ENCODE data around the gene GPC1.

Gene GPC1

DNA sequence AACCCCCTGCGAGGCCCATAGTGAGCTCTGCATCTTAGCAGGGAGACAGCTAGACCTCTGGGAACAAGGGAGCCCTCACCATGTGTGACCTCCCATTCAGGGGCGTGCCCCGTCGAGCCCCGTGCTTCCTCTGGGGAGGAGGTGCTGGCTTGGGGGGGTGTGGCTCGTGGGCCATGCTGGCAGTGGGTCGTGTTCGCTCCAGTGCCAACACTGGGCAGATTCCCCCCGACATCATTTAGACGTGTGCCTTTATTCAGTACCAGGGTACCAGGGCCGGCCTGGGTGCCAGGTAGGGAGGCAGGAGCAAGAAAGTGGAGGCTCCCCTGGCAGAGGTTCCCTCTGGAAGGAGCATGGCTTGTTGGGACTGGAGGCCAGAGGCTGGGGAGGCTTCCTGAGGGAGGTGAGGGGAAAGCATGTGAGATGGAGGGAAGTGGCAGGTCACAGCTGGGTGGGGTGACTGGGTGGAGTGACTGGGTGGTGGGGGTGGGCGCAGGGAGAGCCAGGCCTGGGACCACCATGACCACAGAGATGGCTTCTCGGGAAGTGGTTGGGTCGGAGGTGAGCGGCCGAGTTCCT is 15.2 kb downstream of the GPC1 start:
- no peaks in the 10 kb centered on the region for H3K4me1 ChIP-seq (ENCODE audit: control insufficient read depth in 1 of 2, insufficient read depth in 2 of 2, low read length in 2 of 2)
- peaks cover 35 to 38% of the 10 kb centered on the region in 2 donors for H3K27me3 ChIP-seq (ENCODE audit: control insufficient read depth in 1 of 2, insufficient read depth in 2 of 2, low read length in 2 of 2)
- no peak overlapping the region for H3K4me3 ChIP-seq (ENCODE audit: low read depth in 1 of 2, low read length in 2 of 2)
- H3K27ac ChIP-seq (ENCODE audit: low read depth, low read length), result no peak overlapping the region
- no peak overlapping the region for H3K9ac ChIP-seq (ENCODE audit: low read depth in 1 of 2, low read length in 2 of 2)
- no peaks in the 10 kb centered on the region for H3K9me3 ChIP-seq (ENCODE audit: control insufficient read depth in 1 of 2, low read length in 2 of 2)
- H3K36me3 ChIP-seq (ENCODE audit: control insufficient read depth in 1 of 2, insufficient read depth in 2 of 2, low read length in 2 of 2), result no peaks in the 10 kb centered on the region

- H3K9me3 ChIP-seq (ENCODE audit: control insufficient read depth in 1 of 2, low read length in 2 of 2), result no peaks in the 10 kb centered on the region
- H3K27ac ChIP-seq (ENCODE audit: low read depth, low read length), result no peak overlapping the region
- peaks cover 37 to 39% of the 10 kb centered on the region in 2 donors for H3K27me3 ChIP-seq (ENCODE audit: control insufficient read depth in 1 of 2, insufficient read depth in 2 of 2, low read length in 2 of 2)
- H3K36me3 ChIP-seq (ENCODE audit: control insufficient read depth in 1 of 2, insufficient read depth in 2 of 2, low read length in 2 of 2), result no peaks in the 10 kb centered on the region
- H3K4me1 ChIP-seq (ENCODE audit: control insufficient read depth in 1 of 2, insufficient read depth in 2 of 2, low read length in 2 of 2), result no peaks in the 10 kb centered on the region
- no peak overlapping the region for H3K4me3 ChIP-seq (ENCODE audit: low read depth in 1 of 2, low read length in 2 of 2)
- H3K9ac ChIP-seq (ENCODE audit: low read depth in 1 of 2, low read length in 2 of 2), result no peak overlapping the region
These were observed 15.7 kb downstream of the GPC1 start for GRCh38 chr2:240451108-240451611.

DNA sequence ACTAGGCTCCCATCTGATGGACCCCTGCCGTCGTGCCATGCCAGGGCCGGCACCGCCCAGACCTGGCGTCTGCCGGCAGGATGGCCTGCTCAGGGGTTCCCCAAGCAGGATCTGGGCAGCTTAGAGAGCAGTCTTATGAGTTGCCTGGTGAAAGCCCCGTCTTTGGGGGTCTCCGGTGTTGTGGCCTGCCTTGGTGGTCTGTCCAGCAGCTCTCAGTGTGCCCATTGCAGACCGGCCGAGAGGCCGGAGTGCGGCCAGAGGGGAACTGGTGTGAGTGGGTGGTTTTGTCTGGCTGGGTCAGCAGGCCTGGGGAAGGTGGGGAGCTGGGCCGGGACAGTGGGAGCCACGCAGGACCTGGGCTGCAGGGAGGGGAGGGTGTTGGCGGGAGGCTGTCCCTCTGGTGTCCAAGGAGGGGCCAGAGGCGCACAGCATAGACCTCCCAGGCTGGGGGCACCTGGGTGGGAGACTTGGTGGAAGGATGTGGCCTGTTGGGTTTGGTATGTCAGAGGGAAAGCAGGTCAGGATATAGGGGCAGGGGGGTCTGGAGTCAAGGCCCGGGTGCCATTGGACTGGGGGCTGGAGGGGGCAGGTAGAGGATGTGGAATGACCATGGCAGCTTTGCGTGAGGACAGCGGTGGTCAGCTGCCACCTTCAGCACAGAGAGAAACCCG is 16.5 kb downstream of the GPC1 start:
- Histone ChIP-seq H3K36me3 (ENCODE audit: control insufficient read depth in 1 of 2, insufficient read depth in 2 of 2, low read length in 2 of 2) (no peaks in the 10 kb centered on the region), H3K4me3 (ENCODE audit: low read depth in 1 of 2, low read length in 2 of 2) (no peak overlapping the region), H3K9me3 (ENCODE audit: control insufficient read depth in 1 of 2, low read length in 2 of 2) (no peaks in the 10 kb centered on the region), H3K27me3 (ENCODE audit: control insufficient read depth in 1 of 2, insufficient read depth in 2 of 2, low read length in 2 of 2) (peaks cover 45 to 46% of the 10 kb centered on the region in 2 donors), H3K27ac (ENCODE audit: low read depth, low read length) (no peak overlapping the region), H3K9ac (ENCODE audit: low read depth in 1 of 2, low read length in 2 of 2) (no peak overlapping the region), H3K4me1 (ENCODE audit: control insufficient read depth in 1 of 2, insufficient read depth in 2 of 2, low read length in 2 of 2) (no peaks in the 10 kb centered on the region)

- Histone ChIP-seq H3K9ac (ENCODE audit: low read depth in 1 of 2, low read length in 2 of 2) (no peak overlapping the region), H3K9me3 (ENCODE audit: control insufficient read depth in 1 of 2, low read length in 2 of 2) (no peaks in the 10 kb centered on the region), H3K4me1 (ENCODE audit: control insufficient read depth in 1 of 2, insufficient read depth in 2 of 2, low read length in 2 of 2) (no peaks in the 10 kb centered on the region), H3K27me3 (ENCODE audit: control insufficient read depth in 1 of 2, insufficient read depth in 2 of 2, low read length in 2 of 2) (peaks cover 45 to 46% of the 10 kb centered on the region in 2 donors), H3K36me3 (ENCODE audit: control insufficient read depth in 1 of 2, insufficient read depth in 2 of 2, low read length in 2 of 2) (no peaks in the 10 kb centered on the region), H3K4me3 (ENCODE audit: low read depth in 1 of 2, low read length in 2 of 2) (no peak overlapping the region), H3K27ac (ENCODE audit: low read depth, low read length) (no peak overlapping the region)
These were observed 17.2 kb downstream of the GPC1 start for GRCh38 chr2:240452462-240453256.

- Histone ChIP-seq H3K9ac (ENCODE audit: low read depth in 1 of 2, low read length in 2 of 2) (no peak overlapping the region), H3K36me3 (ENCODE audit: control insufficient read depth in 1 of 2, insufficient read depth in 2 of 2, low read length in 2 of 2) (no peaks in the 10 kb centered on the region), H3K4me3 (ENCODE audit: low read depth in 1 of 2, low read length in 2 of 2) (no peak overlapping the region), H3K27ac (ENCODE audit: low read depth, low read length) (no peak overlapping the region), H3K27me3 (ENCODE audit: control insufficient read depth in 1 of 2, insufficient read depth in 2 of 2, low read length in 2 of 2) (peaks cover 41 to 42% of the 10 kb centered on the region in 2 donors), H3K9me3 (ENCODE audit: control insufficient read depth in 1 of 2, low read length in 2 of 2) (no peaks in the 10 kb centered on the region), H3K4me1 (ENCODE audit: control insufficient read depth in 1 of 2, insufficient read depth in 2 of 2, low read length in 2 of 2) (no peaks in the 10 kb centered on the region)
These were observed 18.1 kb downstream of the GPC1 start for GRCh38 chr2:240453461-240454105.

DNA sequence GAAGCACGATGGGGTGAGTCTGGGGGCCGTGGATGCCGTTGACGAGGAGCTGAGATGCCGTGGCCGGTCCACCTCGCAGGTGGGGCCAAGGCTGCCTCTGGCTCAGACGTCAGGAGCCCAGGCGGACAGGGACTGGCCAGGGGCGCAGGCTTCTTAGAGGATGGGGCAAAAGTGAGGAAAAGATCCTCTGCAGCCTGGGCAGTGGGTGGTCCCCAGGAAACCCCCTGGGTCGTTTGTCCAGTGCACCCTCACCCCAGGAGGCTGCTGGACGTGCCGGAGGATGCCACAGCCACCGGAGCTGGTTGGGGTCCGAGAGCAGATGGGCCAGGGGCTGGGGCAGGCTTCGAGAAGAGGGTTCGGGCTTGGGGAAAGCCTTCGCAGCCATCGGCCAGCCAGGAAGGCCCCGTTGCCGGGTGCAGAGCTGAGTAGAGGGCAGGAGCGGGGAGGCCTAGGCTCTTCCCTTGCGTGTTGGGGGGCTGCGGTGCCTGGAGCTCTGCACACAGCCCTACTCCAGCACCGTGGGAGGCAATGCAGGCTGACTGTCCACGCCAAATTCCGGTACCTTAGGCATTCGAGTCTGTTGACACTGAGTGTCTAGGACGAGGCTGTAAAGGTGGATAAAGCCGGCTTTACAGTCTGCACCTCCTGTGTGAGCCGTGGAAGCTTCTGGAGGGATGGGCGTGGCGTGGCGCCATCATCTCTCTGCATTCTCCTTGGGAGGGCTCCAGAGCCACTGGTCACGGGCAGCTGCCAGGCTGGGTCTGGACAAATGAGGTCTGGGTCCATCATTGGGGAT is 18.8 kb downstream of the GPC1 start:
- no peak overlapping the region for H3K4me3 ChIP-seq (ENCODE audit: low read depth in 1 of 2, low read length in 2 of 2)
- H3K36me3 ChIP-seq (ENCODE audit: control insufficient read depth in 1 of 2, insufficient read depth in 2 of 2, low read length in 2 of 2), result no peaks in the 10 kb centered on the region
- peaks cover 41 to 42% of the 10 kb centered on the region in 2 donors for H3K27me3 ChIP-seq (ENCODE audit: control insufficient read depth in 1 of 2, insufficient read depth in 2 of 2, low read length in 2 of 2)
- H3K27ac ChIP-seq (ENCODE audit: low read depth, low read length), result no peak overlapping the region
- H3K9me3 ChIP-seq (ENCODE audit: control insufficient read depth in 1 of 2, low read length in 2 of 2), result no peaks in the 10 kb centered on the region
- H3K9ac ChIP-seq (ENCODE audit: low read depth in 1 of 2, low read length in 2 of 2), result no peak overlapping the region
- no peaks in the 10 kb centered on the region for H3K4me1 ChIP-seq (ENCODE audit: control insufficient read depth in 1 of 2, insufficient read depth in 2 of 2, low read length in 2 of 2)

GRCh38 chr2:240455272-240455646 is 19.8 kb downstream of the GPC1 start:
- H3K27me3 ChIP-seq (ENCODE audit: control insufficient read depth in 1 of 2, insufficient read depth in 2 of 2, low read length in 2 of 2), result peaks cover 41 to 42% of the 10 kb centered on the region in 2 donors
- no peak overlapping the region for H3K27ac ChIP-seq (ENCODE audit: low read depth, low read length)
- no peaks in the 10 kb centered on the region for H3K4me1 ChIP-seq (ENCODE audit: control insufficient read depth in 1 of 2, insufficient read depth in 2 of 2, low read length in 2 of 2)
- no peak overlapping the region for H3K9ac ChIP-seq (ENCODE audit: low read depth in 1 of 2, low read length in 2 of 2)
- no peak overlapping the region for H3K4me3 ChIP-seq (ENCODE audit: low read depth in 1 of 2, low read length in 2 of 2)
- H3K9me3 ChIP-seq (ENCODE audit: control insufficient read depth in 1 of 2, low read length in 2 of 2), result no peaks in the 10 kb centered on the region
- no peaks in the 10 kb centered on the region for H3K36me3 ChIP-seq (ENCODE audit: control insufficient read depth in 1 of 2, insufficient read depth in 2 of 2, low read length in 2 of 2)

- no peaks in the 10 kb centered on the region for H3K36me3 ChIP-seq (ENCODE audit: control insufficient read depth in 1 of 2, insufficient read depth in 2 of 2, low read length in 2 of 2)
- no peak overlapping the region for H3K9ac ChIP-seq (ENCODE audit: low read depth in 1 of 2, low read length in 2 of 2)
- H3K4me3 ChIP-seq (ENCODE audit: low read depth in 1 of 2, low read length in 2 of 2), result no peak overlapping the region
- no peaks in the 10 kb centered on the region for H3K4me1 ChIP-seq (ENCODE audit: control insufficient read depth in 1 of 2, insufficient read depth in 2 of 2, low read length in 2 of 2)
- H3K9me3 ChIP-seq (ENCODE audit: control insufficient read depth in 1 of 2, low read length in 2 of 2), result no peaks in the 10 kb centered on the region
- H3K27me3 ChIP-seq (ENCODE audit: control insufficient read depth in 1 of 2, insufficient read depth in 2 of 2, low read length in 2 of 2), result peaks cover 41 to 42% of the 10 kb centered on the region in 2 donors
- H3K27ac ChIP-seq (ENCODE audit: low read depth, low read length), result no peak overlapping the region
These were observed 20.4 kb downstream of the GPC1 start for GRCh38 chr2:240455647-240456446.
